Thoracic aorta (tissue), 2 donors: ENCODE measurements around the gene MOV10L1. TPM values are rescaled to one million over a fixed set of nuclear protein-coding genes. Genes with fewer than 3 reads are reported as not detected.

ENCODE experiments used
- ATAC-seq: fragments of 150-250 bp; one replicate; pipeline ENCODE4 v1.8.0; 2017; ENCODE audit warnings: low read depth; ENCODE audit not compliant: insufficient number of reproducible peaks, low FRiP score
- DNase-seq: peaks from one replicate; pipeline ENCODE4 v3.0.0-alpha.2; 2020; ENCODE audit warnings: low spot score
- H3K27ac ChIP-seq, 2 donors: fragments of 200-600 bp; sonication (generic); 1 replicate in 1 of 2; 2 replicates in 1 of 2; pipeline ENCODE4 v1.5.1; 2016; ENCODE audit warnings: mild to moderate bottlenecking in 2 of 2, moderate library complexity in 2 of 2
- H3K27me3 ChIP-seq: fragments of 200-600 bp; sonication (generic); replicated peaks from 2 replicates; pipeline ENCODE4 v1.6.0; 2016; ENCODE audit warnings: mild to moderate bottlenecking; ENCODE audit not compliant: insufficient read depth
- H3K36me3 ChIP-seq: fragments of 200-600 bp; sonication (generic); one replicate; pipeline ENCODE4 v1.5.1; 2016
- H3K4me1 ChIP-seq, 2 donors: fragments of 200-600 bp; sonication (generic); 1 replicate in 1 of 2; 2 replicates in 1 of 2; pipeline versions ENCODE4 v1.5.1 to v1.6.0; 2016; ENCODE audit warnings: low read depth in 2 of 2, mild to moderate bottlenecking in 1 of 2; ENCODE audit not compliant: control insufficient read depth in 1 of 2
- H3K4me3 ChIP-seq: fragments of 200-600 bp; sonication (generic); 2 replicates; pipeline ENCODE4 v1.5.1; 2016; ENCODE audit warnings: mild to moderate bottlenecking
- H3K9me3 ChIP-seq: fragments of 200-600 bp; sonication (generic); 2 replicates; pipeline ENCODE4 v1.5.1; 2016
- CTCF ChIP-seq: fragments of 200-600 bp; sonication (generic); IDR thresholded peaks from one replicate; pipeline ENCODE4 v1.5.1; 2019; ENCODE audit warnings: antibody characterized with exemption
- total RNA-seq, 2 donors: library from RNA; depleted of rRNA; stranded (reverse); fragments of >200 nt; gene quantifications; one replicate each; pipeline versions ENCODE4 v1.1.0 to v1.2.3, GENCODE V29; 2016

Gene MOV10L1
- total RNA-seq, 2 donors from 2014 or later, result 4.6 to 7.4 TPM

GRCh38 chr22:50150161-50151129 lies 60.6 kb downstream of the MOV10L1 start:
- ATAC-seq, result no peak

GRCh38 chr22:50151571-50152537 lies 62.0 kb downstream of the MOV10L1 start:
- ATAC-seq (no peak), DNase-seq (no peak)
- H3K36me3 ChIP-seq, result no peaks in the 10 kb centered on the region
- H3K27me3 ChIP-seq, result no peaks in the 10 kb centered on the region
- no peaks in the 10 kb centered on the region for H3K9me3 ChIP-seq
- no peak overlapping the region for H3K27ac ChIP-seq
- TF ChIP-seq CTCF, result no peak
- H3K4me3 ChIP-seq, result no peak overlapping the region
- H3K4me1 ChIP-seq, result no peaks in the 10 kb centered on the region

More at GRCh38 chr22:50150161-50151129, 60.6 kb downstream of the MOV10L1 start:
- Histone ChIP-seq H3K27ac (no peak overlapping the region), H3K4me3 (no peak overlapping the region), H3K4me1 (no peaks in the 10 kb centered on the region), H3K36me3 (no peaks in the 10 kb centered on the region), H3K9me3 (no peaks in the 10 kb centered on the region), H3K27me3 (no peaks in the 10 kb centered on the region)
- no peak for DNase-seq
- no peak for TF ChIP-seq CTCF

GRCh38 chr22:50153056-50153755 lies 63.4 kb downstream of the MOV10L1 start:
- no peak for ATAC-seq
- no peak overlapping the region for H3K4me3 ChIP-seq

GRCh38 chr22:50153756-50154140 lies 63.9 kb downstream of the MOV10L1 start:
- no peak for ATAC-seq

More at GRCh38 chr22:50153056-50153755, 63.4 kb downstream of the MOV10L1 start:
- Histone ChIP-seq H3K36me3 (no peaks in the 10 kb centered on the region), H3K9me3 (no peaks in the 10 kb centered on the region), H3K4me1 (no peaks in the 10 kb centered on the region), H3K27ac (no peak overlapping the region), H3K27me3 (no peaks in the 10 kb centered on the region)
- DNase-seq, result no peak
- TF ChIP-seq CTCF, result no peak

More at GRCh38 chr22:50153756-50154140, 63.9 kb downstream of the MOV10L1 start:
- H3K27me3 ChIP-seq, result no peaks in the 10 kb centered on the region
- H3K9me3 ChIP-seq, result no peaks in the 10 kb centered on the region
- TF ChIP-seq CTCF, result no peak
- no peak overlapping the region for H3K27ac ChIP-seq
- DNase-seq, result no peak
- no peaks in the 10 kb centered on the region for H3K4me1 ChIP-seq
- no peaks in the 10 kb centered on the region for H3K36me3 ChIP-seq
- no peak overlapping the region for H3K4me3 ChIP-seq
